GM12878 (cell line): ENCODE measurements around the gene FANK1. TPM values are rescaled to one million over a fixed set of nuclear protein-coding genes. Genes with fewer than 3 reads are reported as not detected.

Source experiments
- ATAC-seq: fragments of 200-7000 bp; cut with Tn5 transposase; 3 replicates; pipeline ENCODE4 v1.9.1; 2020; ENCODE audit warnings: mild to moderate bottlenecking, moderate library complexity
- BruUV-seq: library from RNA; stranded (reverse); fragments of 400-500 nt; replicated peaks from 2 replicates; lab custom pipeline; 2021; lab: Mats Ljungman, UMichigan
- CTCF ChIA-PET: fragments of 300-600 bp; sonication (Branson Sonifier 250); formaldehyde crosslinking; extraction: SDS; loops from one replicate; lab custom pipeline; 2021; ENCODE audit warnings: inconsistent platforms; lab: Yijun Ruan, JAX
- POLR2A ChIA-PET: fragments of 350-600 bp; formaldehyde crosslinking; extraction: SDS; loops from one replicate; lab custom pipeline; 2021; ENCODE audit warnings: inconsistent platforms; lab: Charles Lee
- RAD21 ChIA-PET: fragments of 300-600 bp; sonication (Branson Sonifier 250); formaldehyde crosslinking; loops from one replicate; lab custom pipeline; 2023; ENCODE audit warnings: antibody characterized with exemption; ENCODE audit not compliant: unreplicated experiment; lab: Charles Lee
- SMC1A ChIA-PET: fragments of 300-600 bp; sonication (Branson Sonifier 250); formaldehyde crosslinking; loops from one replicate; lab custom pipeline; 2023; ENCODE audit not compliant: unreplicated experiment, uncharacterized antibody; lab: Charles Lee
- DNase-seq: peaks from one replicate; pipeline ENCODE4 v3.0.0-alpha.2; 2011; ENCODE audit warnings: low read depth, low spot score
- FAIRE-seq: peaks from 3 replicates; lab custom pipeline; 2011; peaks lifted over from hg19 to GRCh38; lab: Jason Lieb, UNC
- H2AFZ ChIP-seq: 2 replicates; pipeline ENCODE4 v1.6.0; 2011; ENCODE audit warnings: low read depth, low read length, control low read depth; ENCODE audit not compliant: control insufficient read depth
- H3K27ac ChIP-seq: 2 replicates; pipeline ENCODE4 v1.5.1; 2011; ENCODE audit warnings: control low read depth; ENCODE audit not compliant: control insufficient read depth, insufficient read depth
- H3K27me3 ChIP-seq, 2 experiments: replicated peaks in 1 of 2; 2 replicates each; pipeline versions ENCODE4 v1.6.0 to v1.6.1; 2011; ENCODE audit warnings: low read length in 1 of 2; ENCODE audit not compliant: control insufficient read depth in 2 of 2, insufficient read depth in 2 of 2
- H3K36me3 ChIP-seq, 2 experiments: 2 replicates each; pipeline ENCODE4 v1.5.1; 2011; ENCODE audit warnings: low read length in 1 of 2; ENCODE audit not compliant: control insufficient read depth in 2 of 2, insufficient read depth in 2 of 2
- H3K4me1 ChIP-seq: 2 replicates; pipeline ENCODE4 v1.6.1; 2011; ENCODE audit warnings: mild to moderate bottlenecking, low read length, moderate library complexity, mixed read lengths; ENCODE audit not compliant: control insufficient read depth, insufficient read depth
- H3K4me2 ChIP-seq: 2 replicates; pipeline ENCODE4 v1.6.0; 2011; ENCODE audit warnings: control low read depth; ENCODE audit not compliant: control insufficient read depth, insufficient read depth
- H3K4me3 ChIP-seq: fragments of 200-600 bp; sonication (generic); 2 replicates; pipeline ENCODE4 v1.5.1; 2016
- H3K79me2 ChIP-seq: 2 replicates; pipeline ENCODE4 v1.6.0; 2011; ENCODE audit warnings: low read length; ENCODE audit not compliant: control insufficient read depth, insufficient read depth
- H3K9ac ChIP-seq: 2 replicates; pipeline ENCODE4 v1.8.0; 2011; ENCODE audit warnings: low read length, control low read depth, mixed read lengths; ENCODE audit not compliant: control insufficient read depth, insufficient read depth
- H3K9me3 ChIP-seq: replicated peaks from 3 replicates; pipeline ENCODE4 v1.5.1; 2011; ENCODE audit warnings: mild to moderate bottlenecking, low read length; ENCODE audit not compliant: control insufficient read depth, insufficient read depth
- H4K20me1 ChIP-seq: 2 replicates; pipeline ENCODE4 v1.6.0; 2011; ENCODE audit not compliant: control insufficient read depth, insufficient read depth
- CHD4 ChIP-seq: fragments of 200-600 bp; sonication (generic); IDR thresholded peaks from 2 replicates; pipeline ENCODE4 v1.6.1; 2016; ENCODE audit warnings: mild to moderate bottlenecking
- FOXM1 ChIP-seq: IDR thresholded peaks from 2 replicates; pipeline ENCODE4 v1.6.1; 2012; ENCODE audit warnings: low read depth, mild to moderate bottlenecking, inconsistent platforms, low read length, moderate library complexity
- HCFC1 ChIP-seq: fragments of 150-350 bp; IDR thresholded peaks from 2 replicates; pipeline ENCODE4 v1.6.1; 2014; ENCODE audit warnings: low read length
- HDGF ChIP-seq: fragments of 450-650 bp; IDR thresholded peaks from 2 replicates; pipeline ENCODE4 v1.6.1; 2016; ENCODE audit warnings: antibody characterized with exemption
- MYB ChIP-seq: fragments of 150-350 bp; IDR thresholded peaks from 2 replicates; pipeline ENCODE4 v1.6.1; 2014; ENCODE audit warnings: mild to moderate bottlenecking, low read depth, low read length, borderline replicate concordance
- NBN ChIP-seq: fragments of 450-650 bp; IDR thresholded peaks from 2 replicates; pipeline ENCODE4 v1.6.1; 2016
- NR2C1 ChIP-seq: fragments of 450-650 bp; IDR thresholded peaks from 2 replicates; pipeline ENCODE4 v1.6.1; 2017; ENCODE audit warnings: antibody characterized with exemption, mild to moderate bottlenecking, moderate library complexity
- RAD21 ChIP-seq: IDR thresholded peaks from 2 replicates; pipeline ENCODE4 v1.6.1; 2011; ENCODE audit warnings: mild to moderate bottlenecking, low read depth, low read length, moderate library complexity; ENCODE audit not compliant: insufficient read depth
- SMARCA5 ChIP-seq: fragments of 450-650 bp; IDR thresholded peaks from 2 replicates; pipeline ENCODE4 v1.6.1; 2017; ENCODE audit warnings: mild to moderate bottlenecking
- WGBS: methylation state at CpG from one replicate; pipeline ENCODE4 v1.1.6; 2016; ENCODE audit warnings: low lambda C conversion rate; ENCODE audit not compliant: insufficient replicate concordance, insufficient coverage; ENCODE audit errors: missing lambda C conversion rate; 5-methylcytosine and 5-hydroxymethylcytosine counted together
- in situ Hi-C: fragments of 300-500 bp; cut with MboI; formaldehyde crosslinking; loops from 9 replicates; pipeline ENCODE4 v1.14.3; 2018; ENCODE audit warnings: mixed read lengths
- intact Hi-C: fragments of 100-400 bp; cut with micrococcal nuclease; formaldehyde crosslinking; loops from one replicate; pipeline ENCODE4 v1.14.2; 2022; ENCODE audit not compliant: unreplicated experiment
- polyA plus RNA-seq, 11 experiments: library from polyadenylated mRNA; depleted of rRNA in 4 of 11; unstranded in 6 of 11; stranded (reverse) in 5 of 11; fragments of >200 nt; fragmentation: Nextera tagmentation in 4 of 11; fragmentation: Illumina TruSeq in 1 of 11; extraction: Ambion mirVana in 4 of 11; extraction: Trizol in 1 of 11; gene quantifications; 1 replicate in 1 of 11; 2 replicates in 10 of 11; pipeline versions ENCODE4 v1.2.1 to v1.2.3, GENCODE V29; 2011 to 2016; ENCODE audit warnings: inconsistent platforms in 2 of 11, missing spikeins in 2 of 11, low read depth in 1 of 11
- total RNA-seq, 4 experiments: library from RNA; depleted of rRNA in 3 of 4; stranded (reverse); fragments of >200 nt in 3 of 4; fragmentation: Illumina TruSeq in 1 of 4; extraction: Trizol in 1 of 4; gene quantifications; 2 replicates each; pipeline versions ENCODE4 v1.2.1 to v1.2.3, GENCODE V29; 2013 to 2021
- TF ChIP-seq, protein P1 (sequence below), 3 experiments: IDR thresholded peaks in 2 of 3; conservative IDR thresholded peaks in 1 of 3; 2 replicates each; pipeline ENCODE4 v1.5.1; 2011; ENCODE audit warnings: low read depth in 3 of 3, low read length in 3 of 3, mild to moderate bottlenecking in 3 of 3, control low read depth in 2 of 3, moderate library complexity in 2 of 3, inconsistent platforms in 1 of 3, mixed read lengths in 1 of 3; ENCODE audit not compliant: control insufficient read depth in 2 of 3, insufficient read depth in 1 of 3; ENCODE audit errors: extremely low read depth in 1 of 3
- TF ChIP-seq, protein P2 (sequence below): IDR thresholded peaks from 2 replicates; pipeline ENCODE4 v1.6.1; 2012; ENCODE audit warnings: low read depth, low read length, improper control_type of control experiment
- TF ChIP-seq, protein P3 (sequence below): fragments of 450-650 bp; formaldehyde crosslinking; IDR thresholded peaks from 2 replicates; pipeline ENCODE4 v1.4.0; 2022; ENCODE audit warnings: mild to moderate bottlenecking, moderate library complexity

FANK1 gene
- total and polyA plus RNA-seq, 10 of the 15 experiments (the other 5 are each of a cell fraction or from before 2014, with no cell fraction given), result 0.07 to 0.16 (median 0.13) TPM; not detected in 6

GRCh38 chr10:126042906-126043305 lies 146.5 kb downstream of the FANK1 start:
- Histone ChIP-seq H3K27ac (no peak overlapping the region), H2AFZ (no peak overlapping the region), H3K9ac (no peak overlapping the region), H3K9me3 (peaks cover 1% of the 10 kb centered on the region; the same call in 1 of the 3 replicates), H3K4me2 (no peak overlapping the region), H3K36me3 (no peaks in the 10 kb centered on the region), H3K79me2 (no peaks in the 10 kb centered on the region), H3K4me3 (no peak overlapping the region), H4K20me1 (no peaks in the 10 kb centered on the region), H3K27me3 (no peaks in the 10 kb centered on the region), H3K4me1 (peaks cover 13% of the 10 kb centered on the region)
- no peak for ATAC-seq
- ChIA-PET POLR2A (no interaction called here), SMC1A (no interaction called here), RAD21 (no interaction called here), CTCF (no interaction called here)
- BruUV-seq, result no TSS peak
- no peak for TF ChIP-seq SMARCA5
- TF ChIP-seq, protein P1, sequence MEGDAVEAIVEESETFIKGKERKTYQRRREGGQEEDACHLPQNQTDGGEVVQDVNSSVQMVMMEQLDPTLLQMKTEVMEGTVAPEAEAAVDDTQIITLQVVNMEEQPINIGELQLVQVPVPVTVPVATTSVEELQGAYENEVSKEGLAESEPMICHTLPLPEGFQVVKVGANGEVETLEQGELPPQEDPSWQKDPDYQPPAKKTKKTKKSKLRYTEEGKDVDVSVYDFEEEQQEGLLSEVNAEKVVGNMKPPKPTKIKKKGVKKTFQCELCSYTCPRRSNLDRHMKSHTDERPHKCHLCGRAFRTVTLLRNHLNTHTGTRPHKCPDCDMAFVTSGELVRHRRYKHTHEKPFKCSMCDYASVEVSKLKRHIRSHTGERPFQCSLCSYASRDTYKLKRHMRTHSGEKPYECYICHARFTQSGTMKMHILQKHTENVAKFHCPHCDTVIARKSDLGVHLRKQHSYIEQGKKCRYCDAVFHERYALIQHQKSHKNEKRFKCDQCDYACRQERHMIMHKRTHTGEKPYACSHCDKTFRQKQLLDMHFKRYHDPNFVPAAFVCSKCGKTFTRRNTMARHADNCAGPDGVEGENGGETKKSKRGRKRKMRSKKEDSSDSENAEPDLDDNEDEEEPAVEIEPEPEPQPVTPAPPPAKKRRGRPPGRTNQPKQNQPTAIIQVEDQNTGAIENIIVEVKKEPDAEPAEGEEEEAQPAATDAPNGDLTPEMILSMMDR (IDR thresholded peaks at IDR 0.05 in 2 of 3, conservative IDR thresholded peaks at IDR 0.05 in 1 of 3; ENCODE audit: control insufficient read depth in 2 of 3, extremely low read depth in 1 of 3, insufficient read depth in 1 of 3, low read depth in 3 of 3, low read length in 3 of 3), result no peak
- TF ChIP-seq HCFC1, result no peak
- no peak for TF ChIP-seq RAD21
- DNase-seq, result no peak
- WGBS, result 55% methylated on average over 10 of the region's 10 CpGs
- no peak for FAIRE-seq
- in situ Hi-C loops, result loop anchor here (10.0 kb wide), 1 partner anchor 338 kb away; no protein-coding TSS in a partner anchor
- intact Hi-C loops, result no loop called here

DNA sequence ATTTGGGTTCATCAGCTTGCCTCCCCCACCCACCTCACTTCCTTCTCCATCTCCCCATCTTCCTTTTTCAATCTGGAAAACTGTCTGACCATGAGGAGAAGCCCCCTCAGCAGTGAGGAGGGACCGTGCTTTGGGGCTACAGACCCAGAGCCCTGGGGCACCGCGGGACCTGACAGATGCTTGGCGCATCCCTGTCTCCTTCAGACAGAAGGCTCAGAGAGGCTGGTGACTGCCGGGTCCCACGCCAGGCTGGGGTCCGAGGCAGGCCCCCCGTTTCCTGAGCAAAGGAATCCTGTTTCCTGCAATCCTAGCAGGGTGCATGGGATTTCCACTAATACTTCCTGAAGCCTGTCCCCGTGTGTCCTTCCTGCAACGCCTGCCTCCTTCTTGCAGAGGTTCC lies 147.0 kb downstream of the FANK1 start:
- peaks cover 13% of the 10 kb centered on the region for H3K4me1 ChIP-seq
- CTCF ChIA-PET, result no interaction called here
- H3K79me2 ChIP-seq, result no peaks in the 10 kb centered on the region
- H3K9ac ChIP-seq, result no peak overlapping the region
- SMC1A ChIA-PET, result no interaction called here
- ATAC-seq, result no peak
- no peak overlapping the region for H2AFZ ChIP-seq
- no peaks in the 10 kb centered on the region for H4K20me1 ChIP-seq
- H3K27me3 ChIP-seq, result no peaks in the 10 kb centered on the region
- no TSS peak for BruUV-seq
- in situ Hi-C loops, result loop anchor here (10.0 kb wide), 1 partner anchor 339 kb away; no protein-coding TSS in a partner anchor
- no peaks in the 10 kb centered on the region for H3K36me3 ChIP-seq
- no peak overlapping the region for H3K4me2 ChIP-seq
- 68% methylated on average over 10 of the region's 10 CpGs for WGBS
- POLR2A ChIA-PET, result no interaction called here
- H3K27ac ChIP-seq, result no peak overlapping the region
- RAD21 ChIA-PET, result no interaction called here
- DNase-seq, result no peak
- intact Hi-C loops, result no loop called here
- peaks cover 1% of the 10 kb centered on the region; the same call in 1 of the 3 replicates for H3K9me3 ChIP-seq
- no peak for FAIRE-seq
- H3K4me3 ChIP-seq, result no peak overlapping the region
- TF ChIP-seq, protein P2, sequence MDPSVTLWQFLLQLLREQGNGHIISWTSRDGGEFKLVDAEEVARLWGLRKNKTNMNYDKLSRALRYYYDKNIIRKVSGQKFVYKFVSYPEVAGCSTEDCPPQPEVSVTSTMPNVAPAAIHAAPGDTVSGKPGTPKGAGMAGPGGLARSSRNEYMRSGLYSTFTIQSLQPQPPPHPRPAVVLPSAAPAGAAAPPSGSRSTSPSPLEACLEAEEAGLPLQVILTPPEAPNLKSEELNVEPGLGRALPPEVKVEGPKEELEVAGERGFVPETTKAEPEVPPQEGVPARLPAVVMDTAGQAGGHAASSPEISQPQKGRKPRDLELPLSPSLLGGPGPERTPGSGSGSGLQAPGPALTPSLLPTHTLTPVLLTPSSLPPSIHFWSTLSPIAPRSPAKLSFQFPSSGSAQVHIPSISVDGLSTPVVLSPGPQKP, result no peak
- TF ChIP-seq HDGF, result no peak
- TF ChIP-seq NBN, result no peak
- TF ChIP-seq CHD4, result no peak
- no peak for TF ChIP-seq NR2C1
- no peak for TF ChIP-seq MYB
- TF ChIP-seq, protein P3, sequence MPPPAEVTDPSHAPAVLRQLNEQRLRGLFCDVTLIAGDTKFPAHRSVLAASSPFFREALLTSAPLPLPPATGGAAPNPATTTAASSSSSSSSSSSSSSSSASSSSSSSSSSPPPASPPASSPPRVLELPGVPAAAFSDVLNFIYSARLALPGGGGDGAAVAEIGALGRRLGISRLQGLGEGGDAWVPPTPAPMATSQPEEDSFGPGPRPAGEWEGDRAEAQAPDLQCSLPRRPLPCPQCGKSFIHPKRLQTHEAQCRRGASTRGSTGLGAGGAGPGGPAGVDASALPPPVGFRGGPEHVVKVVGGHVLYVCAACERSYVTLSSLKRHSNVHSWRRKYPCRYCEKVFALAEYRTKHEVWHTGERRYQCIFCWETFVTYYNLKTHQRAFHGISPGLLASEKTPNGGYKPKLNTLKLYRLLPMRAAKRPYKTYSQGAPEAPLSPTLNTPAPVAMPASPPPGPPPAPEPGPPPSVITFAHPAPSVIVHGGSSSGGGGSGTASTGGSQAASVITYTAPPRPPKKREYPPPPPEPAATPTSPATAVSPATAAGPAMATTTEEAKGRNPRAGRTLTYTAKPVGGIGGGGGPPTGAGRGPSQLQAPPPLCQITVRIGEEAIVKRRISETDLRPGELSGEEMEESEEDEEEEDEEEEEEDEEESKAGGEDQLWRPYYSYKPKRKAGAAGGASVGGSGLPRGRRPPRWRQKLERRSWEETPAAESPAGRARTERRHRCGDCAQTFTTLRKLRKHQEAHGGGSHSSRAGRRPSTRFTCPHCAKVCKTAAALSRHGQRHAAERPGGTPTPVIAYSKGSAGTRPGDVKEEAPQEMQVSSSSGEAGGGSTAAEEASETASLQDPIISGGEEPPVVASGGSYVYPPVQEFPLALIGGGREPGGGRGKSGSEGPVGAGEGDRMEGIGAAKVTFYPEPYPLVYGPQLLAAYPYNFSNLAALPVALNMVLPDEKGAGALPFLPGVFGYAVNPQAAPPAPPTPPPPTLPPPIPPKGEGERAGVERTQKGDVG, result no peak
- no peak for TF ChIP-seq FOXM1
- TF ChIP-seq HCFC1, result no peak
